SK-N-SH (cell line): Measurements from ENCODE around the gene AP3D1. TPM values are rescaled to one million over a fixed set of nuclear protein-coding genes. Genes with fewer than 3 reads are reported as not detected.

Experiments
- CTCF ChIA-PET: fragments of 300-600, 350-600 bp; formaldehyde crosslinking; extraction: SDS; loops from one replicate; lab custom pipeline; 2021; lab: Yijun Ruan, JAX
- POLR2A ChIA-PET: fragments of 350-600 bp; sonication (Branson Sonifier 250); formaldehyde crosslinking; extraction: SDS; loops from one replicate; lab custom pipeline; 2020; ENCODE audit warnings: antibody characterized with exemption, inconsistent platforms; lab: Yijun Ruan, JAX
- DNase-seq: peaks from one replicate; pipeline ENCODE4 v3.0.0; 2012
- H2AFZ ChIP-seq: fragments of 200-600 bp; sonication (generic); 2 replicates; pipeline ENCODE4 v1.8.1; 2016; ENCODE audit warnings: antibody characterized with exemption, mild to moderate bottlenecking, low read depth
- H3F3A ChIP-seq: fragments of 200-600 bp; sonication (generic); replicated peaks from 2 replicates; pipeline ENCODE3; 2016; ENCODE audit warnings: antibody characterized with exemption, mild to moderate bottlenecking; ENCODE audit not compliant: insufficient read depth
- H3K27ac ChIP-seq, 2 experiments: fragments of 200-500 bp in 1 of 2; fragments of 200-600 bp in 1 of 2; sonication (Bioruptor generic) in 1 of 2; sonication (generic), shearing (Covaris generic) in 1 of 2; 2 replicates each; pipeline versions ENCODE4 v1.5.1 to v1.6.1; 2014 to 2016; ENCODE audit warnings: low read depth in 2 of 2, inconsistent platforms in 1 of 2, low read length in 1 of 2, mild to moderate bottlenecking in 1 of 2, mixed read lengths in 1 of 2
- H3K27me3 ChIP-seq: fragments of 200-600 bp; sonication (generic), shearing (Covaris generic); 2 replicates; pipeline ENCODE4 v1.6.1; 2016; ENCODE audit warnings: mixed run types; ENCODE audit not compliant: insufficient read depth
- H3K36me3 ChIP-seq, 2 experiments: fragments of 200-500 bp in 1 of 2; fragments of 200-600 bp in 1 of 2; sonication (Bioruptor generic) in 1 of 2; sonication (generic) in 1 of 2; replicated peaks in 1 of 2; 2 replicates each; pipeline versions ENCODE3 to v1.5.1; 2014 to 2016; ENCODE audit warnings: low read length in 1 of 2, mild to moderate bottlenecking in 1 of 2; ENCODE audit not compliant: insufficient read depth in 2 of 2, control insufficient read depth in 1 of 2
- H3K4me1 ChIP-seq, 2 experiments: fragments of 200-500 bp in 1 of 2; fragments of 200-600 bp in 1 of 2; sonication (Bioruptor generic) in 1 of 2; sonication (generic), shearing (Covaris generic) in 1 of 2; 2 replicates each; pipeline versions ENCODE4 v1.5.1 to v1.6.1; 2014 to 2016; ENCODE audit warnings: low read depth in 1 of 2, low read length in 1 of 2, mixed run types in 1 of 2; ENCODE audit not compliant: insufficient read depth in 2 of 2, control insufficient read depth in 1 of 2
- H3K4me2 ChIP-seq: fragments of 200-600 bp; sonication (generic), shearing (Covaris generic); 2 replicates; pipeline ENCODE4 v1.6.1; 2017; ENCODE audit warnings: mixed run types
- H3K4me3 ChIP-seq, 2 experiments: fragments of 200-500 bp in 1 of 2; fragments of 200-600 bp in 1 of 2; sonication (Bioruptor generic) in 1 of 2; sonication (generic), shearing (Covaris generic) in 1 of 2; 2 replicates each; pipeline versions ENCODE4 v1.5.1 to v1.8.1; 2014 to 2016; ENCODE audit warnings: low read depth in 2 of 2, inconsistent platforms in 1 of 2, low read length in 1 of 2, mild to moderate bottlenecking in 1 of 2, mixed read lengths in 1 of 2, moderate library complexity in 1 of 2
- H3K79me2 ChIP-seq: fragments of 200-600 bp; sonication (generic); 2 replicates; pipeline ENCODE4 v1.8.1; 2017; ENCODE audit warnings: mild to moderate bottlenecking; ENCODE audit not compliant: insufficient read depth
- H3K9ac ChIP-seq: fragments of 200-600 bp; sonication (generic); 2 replicates; pipeline ENCODE4 v1.6.1; 2017; ENCODE audit warnings: mixed run types
- H3K9me2 ChIP-seq: fragments of 200-600 bp; sonication (generic); 2 replicates; pipeline ENCODE4 v1.6.1; 2017; ENCODE audit warnings: mixed run types
- H3K9me3 ChIP-seq: fragments of 200-600 bp; sonication (generic); 2 replicates; pipeline ENCODE4 v1.6.1; 2017; ENCODE audit warnings: mixed run types, mild to moderate bottlenecking, moderate library complexity
- H4K20me1 ChIP-seq: fragments of 200-600 bp; sonication (generic); 2 replicates; pipeline ENCODE4 v1.6.1; 2017; ENCODE audit warnings: mild to moderate bottlenecking, mixed run types; ENCODE audit not compliant: insufficient read depth
- CTCF ChIP-seq: fragments of 200-600 bp; sonication (generic); IDR thresholded peaks from 2 replicates; pipeline ENCODE4 v1.6.1; 2017; ENCODE audit warnings: antibody characterized with exemption, mild to moderate bottlenecking, moderate library complexity
- ELF1 ChIP-seq: IDR thresholded peaks from 2 replicates; pipeline ENCODE4 v1.4.0; 2012
- EP300 ChIP-seq, 2 experiments: IDR thresholded peaks; 2 replicates each; pipeline versions ENCODE4 v1.4.0 to v1.6.1; 2012; ENCODE audit warnings: borderline replicate concordance in 1 of 2, low read depth in 1 of 2, low read length in 1 of 2
- EZH2phosphoT487 ChIP-seq: fragments of 200-600 bp; sonication (generic); IDR thresholded peaks from 2 replicates; pipeline ENCODE4 v1.6.1; 2017; ENCODE audit warnings: low read depth, mixed run types, mild to moderate bottlenecking, antibody characterized with exemption, moderate library complexity, borderline replicate concordance
- GABPA ChIP-seq: IDR thresholded peaks from 2 replicates; pipeline ENCODE4 v1.4.0; 2012; ENCODE audit warnings: low read depth, mild to moderate bottlenecking
- GATA2 ChIP-seq: sonication (generic); formaldehyde crosslinking; IDR thresholded peaks from 2 replicates; pipeline ENCODE4 v1.5.0; 2020; ENCODE audit warnings: mild to moderate bottlenecking, missing genetic modification reagents
- JUND ChIP-seq: IDR thresholded peaks from 2 replicates; pipeline ENCODE4 v1.4.0; 2012
- NRF1 ChIP-seq: IDR thresholded peaks from 2 replicates; pipeline ENCODE4 v1.6.1; 2012; ENCODE audit warnings: low read depth, mild to moderate bottlenecking, low read length
- RAD21 ChIP-seq: IDR thresholded peaks from 2 replicates; pipeline ENCODE4 v1.6.1; 2012; ENCODE audit warnings: mild to moderate bottlenecking, low read length
- SMC3 ChIP-seq: IDR thresholded peaks from 2 replicates; pipeline ENCODE4 v1.6.1; 2012; ENCODE audit warnings: low read depth, low read length, improper control_type of control experiment
- TCF12 ChIP-seq: IDR thresholded peaks from 2 replicates; pipeline ENCODE4 v1.4.0; 2012
- USF1 ChIP-seq: IDR thresholded peaks from 2 replicates; pipeline ENCODE4 v1.4.0; 2012; ENCODE audit warnings: low read depth, borderline replicate concordance
- USF2 ChIP-seq: fragments of 150-350 bp; IDR thresholded peaks from 2 replicates; pipeline ENCODE4 v1.6.1; 2017; ENCODE audit warnings: antibody characterized with exemption, low read length, low read depth, borderline replicate concordance
- YY1 ChIP-seq: IDR thresholded peaks from 2 replicates; pipeline ENCODE4 v1.4.0; 2012; ENCODE audit warnings: low read depth, mild to moderate bottlenecking
- WGBS: methylation state at CpG from one replicate; pipeline ENCODE4 v1.1.6; 2017; ENCODE audit warnings: low lambda C conversion rate; 5-methylcytosine and 5-hydroxymethylcytosine counted together
- polyA plus RNA-seq, 3 experiments: library from polyadenylated mRNA; depleted of rRNA; stranded (reverse); fragments of >200 nt; gene quantifications; 2 replicates each; pipeline ENCODE4 v1.2.3, GENCODE V29; 2012

The AP3D1 gene
- polyA plus RNA-seq, 1 of the 3 experiments (the other 2 are of a cell fraction) = 127 TPM

GRCh38 chr19:2111886-2112285 lies 39.5 kb downstream of the AP3D1 start:
- no peaks in the 10 kb centered on the region for H3F3A ChIP-seq
- H3K9me3 ChIP-seq = no peaks in the 10 kb centered on the region
- H3K4me1 ChIP-seq = no peaks in the 10 kb centered on the region
- no peaks in the 10 kb centered on the region for H3K9me2 ChIP-seq
- H4K20me1 ChIP-seq = no peaks in the 10 kb centered on the region; the same call in 1 of the 2 replicates
- CTCF ChIA-PET = interaction anchor here (1.0 kb wide), 1 partner anchor 9 kb away, joined by 3 read pairs; no protein-coding TSS in a partner anchor
- H3K4me2 ChIP-seq = no peak overlapping the region
- H3K9ac ChIP-seq = no peak overlapping the region
- H2AFZ ChIP-seq = no peak overlapping the region
- no peak for DNase-seq
- H3K36me3 ChIP-seq = peaks cover 9 to 91% of the 10 kb centered on the region in 2 experiments
- TF ChIP-seq YY1 (no peak), GABPA (no peak), JUND (no peak), SMC3 (no peak), USF1 (no peak), TCF12 (no peak), ELF1 (no peak), EZH2phosphoT487 (no peak)
- TF ChIP-seq, all 33 proteins: peak for 0
- H3K79me2 ChIP-seq = no peaks in the 10 kb centered on the region
- H3K4me3 ChIP-seq = no peak overlapping the region
- H3K27ac ChIP-seq = no peak overlapping the region
- POLR2A ChIA-PET = no interaction called here
- H3K27me3 ChIP-seq = no peaks in the 10 kb centered on the region
- 95% methylated on average over 7 of the region's 20 CpGs for WGBS

GRCh38 chr19:2111425-2111824 lies 39.9 kb downstream of the AP3D1 start:
- Histone ChIP-seq H3K4me3 (no peak overlapping the region), H3F3A (peaks cover 3% of the 10 kb centered on the region), H2AFZ (no peak overlapping the region), H3K79me2 (peaks cover under 1% of the 10 kb centered on the region; the same call in 1 of the 2 replicates), H3K36me3 (peaks cover 12 to 87% of the 10 kb centered on the region in 2 experiments), H3K27ac (no peak overlapping the region), H3K9me3 (no peaks in the 10 kb centered on the region), H4K20me1 (no peaks in the 10 kb centered on the region; the same call in 1 of the 2 replicates), H3K4me1 (no peaks in the 10 kb centered on the region), H3K9ac (no peak overlapping the region), H3K4me2 (no peak overlapping the region), H3K9me2 (no peaks in the 10 kb centered on the region), H3K27me3 (no peaks in the 10 kb centered on the region)
- no peak for DNase-seq
- ChIA-PET POLR2A (no interaction called here), CTCF (interaction anchor here (1.0 to 1.5 kb wide), 2 partner anchors 9 to 92 kb away, joined by 3 to 4 read pairs; no protein-coding TSS in a partner anchor)
- WGBS = 91% methylated on average over 11 of the region's 22 CpGs
- TF ChIP-seq USF2 (no peak), EP300 (IDR thresholded peaks at IDR 0.05; ENCODE audit: borderline replicate concordance in 1 of 2, low read depth in 1 of 2, low read length in 1 of 2) (no peak), CTCF (no peak), NRF1 (no peak), RAD21 (no peak), GATA2 (no peak)
